H4 (cell line): ENCODE results near the gene SMOC1. TPM values are rescaled to one million over a fixed set of nuclear protein-coding genes. Genes with fewer than 3 reads are reported as not detected.

Experiments used
- DNase-seq: peaks from one replicate; pipeline ENCODE4 v3.0.0-alpha.2; 2015; ENCODE audit warnings: low spot score
- total RNA-seq: library from RNA; depleted of rRNA; stranded (reverse); fragments of >200 nt; shearing (Covaris generic); gene quantifications from 2 replicates; pipeline ENCODE4 v1.2.3, GENCODE V29; 2014

The SMOC1 gene
- total RNA-seq, 1 experiment from 2014 or later = 0.12 TPM

DNA sequence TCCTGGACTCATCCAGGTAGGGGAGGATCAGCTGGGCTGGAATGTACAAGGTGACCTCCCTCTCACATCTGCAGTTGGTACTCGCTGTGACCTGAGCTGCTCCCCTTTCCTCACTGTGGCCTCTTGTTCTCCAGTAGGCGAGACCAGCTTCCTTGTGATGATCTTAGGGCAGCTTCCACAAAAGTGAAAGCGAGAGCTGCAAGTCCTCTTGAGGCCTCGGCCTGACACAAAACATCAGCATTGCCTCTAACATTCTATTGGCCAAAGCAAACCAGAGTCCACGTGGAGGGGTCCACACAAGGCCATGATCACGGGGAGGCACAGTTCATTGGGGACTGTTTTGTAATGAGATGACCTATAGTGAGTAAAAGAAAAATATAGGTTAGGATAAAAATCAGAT lies 127.5 kb downstream of the SMOC1 start:
- no peak for DNase-seq

DNA sequence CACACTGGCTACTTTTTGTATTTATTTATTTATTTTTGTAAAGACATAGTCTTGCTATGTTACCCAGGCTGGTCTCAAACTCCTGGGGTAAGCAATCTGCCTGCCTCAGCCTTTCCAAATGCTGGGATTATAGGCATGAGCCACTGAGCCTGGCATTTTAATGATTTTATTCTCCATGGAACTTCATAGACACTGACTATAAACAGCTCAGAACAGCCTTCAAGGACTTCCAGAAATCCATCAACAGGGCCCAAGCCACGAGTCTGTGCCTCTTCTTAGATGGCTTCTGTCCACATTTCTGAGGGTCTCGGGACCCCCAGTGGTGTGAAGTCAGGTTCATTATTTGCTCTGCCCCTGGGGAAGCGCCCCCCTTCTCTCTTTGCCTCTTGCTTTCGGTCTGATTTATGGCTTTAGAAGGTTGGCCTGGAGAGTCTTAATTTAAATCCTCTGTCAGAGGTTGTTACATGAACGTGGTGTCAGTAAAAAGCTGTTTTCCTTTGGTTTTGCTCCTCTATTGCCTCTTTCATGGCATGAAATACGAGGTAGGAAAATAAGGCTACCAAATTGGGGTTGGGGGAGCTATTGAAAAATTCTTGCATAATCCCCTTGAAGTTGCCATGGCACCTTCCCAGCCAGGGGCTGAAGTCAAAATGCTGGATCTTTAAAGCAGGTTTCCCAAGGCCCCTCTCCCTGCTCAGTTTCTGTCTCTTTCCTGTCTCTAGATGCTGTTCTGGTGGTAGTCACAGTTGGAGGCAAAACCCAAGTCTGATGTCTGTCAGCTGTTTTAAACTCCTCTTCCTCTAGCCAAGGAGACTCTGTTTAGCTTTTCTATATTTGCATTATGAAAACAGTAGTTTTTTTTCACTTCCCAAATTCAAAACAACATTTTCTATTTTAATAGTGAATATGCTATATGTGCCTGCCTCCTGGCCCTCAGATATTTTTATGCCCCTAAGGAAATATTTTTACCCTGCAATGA lies 129.4 kb downstream of the SMOC1 start:
- no peak for DNase-seq

DNA sequence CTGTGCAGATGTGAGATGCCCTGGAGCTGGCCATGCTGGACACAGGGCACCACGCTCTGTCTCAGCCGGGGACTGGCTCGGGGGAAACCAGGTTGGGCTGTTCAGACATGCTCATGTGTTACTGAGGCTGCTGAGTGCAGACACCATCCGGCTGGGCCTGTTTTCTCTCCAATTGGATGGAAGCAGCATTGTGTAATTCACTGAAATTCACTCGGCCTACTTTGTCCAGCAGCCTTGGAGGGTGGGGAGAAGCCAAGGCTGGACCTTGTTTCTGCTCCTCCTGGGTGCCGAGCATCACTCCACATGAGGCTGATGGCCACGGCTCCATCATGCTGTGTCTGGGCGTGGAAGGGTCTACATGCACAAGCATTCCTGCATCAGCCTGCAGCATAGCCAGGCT lies 130.7 kb downstream of the SMOC1 start:
- DNase-seq = no peak

DNA sequence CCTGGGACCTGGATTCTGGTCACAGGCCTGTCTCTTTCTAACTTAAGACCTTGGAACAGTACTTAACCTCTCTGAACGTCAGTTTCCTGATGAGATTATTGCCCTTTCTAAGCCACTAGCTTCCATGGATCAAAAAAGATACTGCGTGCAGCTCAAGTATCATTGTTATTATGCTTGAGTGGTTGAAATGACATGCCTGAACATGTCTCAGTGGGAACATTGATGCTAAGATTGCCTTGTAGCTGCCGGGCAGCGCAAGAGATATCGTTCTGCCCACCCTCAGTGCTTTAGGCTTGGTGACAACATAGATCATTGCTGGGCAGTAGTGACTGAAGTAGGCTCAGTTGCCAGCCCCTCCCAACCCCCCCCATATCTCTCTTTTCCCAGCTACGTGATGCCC lies 131.9 kb downstream of the SMOC1 start:
- no peak for DNase-seq

DNA sequence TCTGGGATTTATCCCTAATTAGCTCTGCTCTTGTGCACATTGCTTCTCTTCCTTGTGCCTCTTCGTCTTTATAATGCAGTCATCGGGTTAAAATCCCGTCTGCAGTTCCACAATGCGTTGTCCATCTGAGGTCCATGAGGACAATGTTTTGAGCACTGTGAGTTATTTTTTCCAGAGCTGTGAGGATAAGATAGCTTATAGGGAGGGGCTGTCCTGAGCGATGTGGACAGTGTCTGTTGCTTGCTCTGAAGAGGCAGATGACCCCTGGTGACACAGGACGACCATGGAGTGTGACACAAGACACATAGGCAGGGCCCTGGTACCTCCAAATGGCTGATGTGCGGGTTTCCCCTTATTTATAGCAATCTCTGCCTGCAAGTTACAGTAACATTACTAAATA lies 132.5 kb downstream of the SMOC1 start:
- no peak for DNase-seq

DNA sequence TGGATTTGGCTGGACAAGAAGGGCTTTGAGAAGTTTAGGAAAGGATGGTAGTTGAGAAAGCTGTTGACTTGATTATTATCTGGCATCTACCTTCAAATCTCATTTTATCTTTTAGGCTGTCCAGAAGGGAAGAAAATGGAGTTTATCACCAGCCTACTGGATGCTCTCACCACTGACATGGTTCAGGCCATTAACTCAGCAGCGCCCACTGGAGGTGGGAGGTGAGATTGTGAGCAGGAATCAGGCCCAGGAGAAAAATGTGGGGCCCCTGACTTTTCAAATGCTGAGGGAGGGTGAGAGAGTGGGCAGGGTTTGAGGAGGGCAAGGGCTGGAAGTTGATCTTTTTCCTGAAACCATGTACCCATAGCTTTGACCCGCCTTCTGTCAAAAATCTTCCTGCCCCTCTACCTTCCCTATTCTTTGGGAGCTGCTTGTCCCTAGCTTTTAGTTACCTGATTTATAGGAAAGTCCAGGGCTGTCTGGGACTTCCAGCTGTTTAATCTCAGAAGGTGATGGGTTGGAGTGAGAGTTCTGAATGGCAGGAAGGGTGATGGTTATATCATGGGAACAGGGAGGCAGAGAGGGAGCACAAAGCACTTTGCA lies 134.2 kb downstream of the SMOC1 start:
- DNase-seq = peak; percentile 39

DNA sequence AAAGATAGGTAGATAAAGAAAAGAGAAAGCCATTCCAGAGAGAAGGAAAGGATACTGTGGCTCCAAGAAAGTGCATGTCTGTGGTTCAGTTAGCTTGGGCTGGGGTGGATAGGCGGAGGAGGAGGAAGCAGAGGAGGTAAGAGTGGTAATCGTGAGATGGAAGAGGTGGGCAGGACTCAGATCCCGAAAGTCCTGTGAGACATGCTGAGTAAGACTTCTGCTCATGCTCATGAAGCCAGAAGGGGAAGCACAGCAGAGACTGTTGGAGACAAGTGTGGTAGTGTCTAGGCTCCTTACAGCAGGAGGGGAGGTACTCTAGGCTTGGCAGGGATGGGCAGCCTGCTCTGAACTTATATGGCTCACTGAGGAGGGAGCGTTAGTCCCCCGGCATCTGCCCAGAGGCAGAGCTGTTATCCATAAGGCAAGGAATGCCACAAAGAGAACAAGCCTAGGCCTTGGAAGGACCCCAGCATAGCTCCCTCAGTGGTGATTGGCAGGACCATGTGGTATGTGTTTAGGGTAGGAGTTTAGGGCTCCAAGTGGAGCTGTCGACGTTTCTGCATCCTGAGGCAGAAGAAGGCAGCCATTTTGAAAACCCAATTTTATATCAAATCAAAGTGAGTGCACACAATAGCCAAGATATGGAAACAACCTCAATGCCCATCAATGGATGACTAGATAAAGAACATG lies 135.3 kb downstream of the SMOC1 start:
- DNase-seq = no peak

DNA sequence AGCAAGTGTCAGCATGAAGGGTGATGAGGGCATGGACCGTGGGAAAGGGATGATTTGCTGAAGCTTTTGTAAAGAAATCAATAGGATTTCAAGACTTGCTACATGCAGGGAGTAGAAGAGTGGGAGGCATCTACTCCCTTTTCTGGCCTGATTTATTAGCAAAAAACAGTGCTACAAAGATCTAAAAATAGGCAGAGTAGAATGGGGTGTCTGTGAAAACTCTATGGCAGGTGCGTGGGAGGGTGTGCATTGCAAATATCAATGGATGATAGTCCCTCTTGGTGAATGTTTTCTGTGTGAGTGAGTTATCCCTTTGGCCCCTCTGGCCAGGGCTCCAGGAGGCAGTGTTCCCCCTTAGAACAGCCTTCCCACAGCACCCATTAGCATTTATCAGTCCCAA lies 139.0 kb downstream of the SMOC1 start:
- DNase-seq = no peak

DNA sequence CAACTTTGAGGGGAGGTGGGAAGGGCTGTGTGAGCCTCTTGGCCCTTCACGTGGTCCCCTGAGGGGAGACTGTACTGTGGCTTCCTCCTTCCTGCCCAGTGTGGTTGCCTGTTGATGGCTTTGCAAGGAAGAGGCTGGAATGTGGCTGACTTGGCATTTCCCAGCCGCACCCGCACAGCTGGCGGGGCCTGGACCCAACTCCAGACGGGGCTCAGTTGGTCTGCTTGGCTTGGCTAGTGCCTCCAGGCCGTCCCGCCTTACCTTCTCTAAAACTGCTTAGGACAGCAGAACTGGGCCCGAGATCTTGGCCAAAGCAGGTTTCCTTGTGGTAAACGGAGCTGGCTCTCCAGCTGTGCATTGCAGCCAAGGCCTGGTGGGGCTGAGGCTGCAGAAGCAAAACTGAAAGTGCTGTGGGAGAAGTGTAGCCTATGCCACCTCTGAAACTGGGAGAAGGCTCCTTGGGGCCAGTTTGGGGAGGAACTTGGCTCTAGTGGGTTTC lies 139.5 kb downstream of the SMOC1 start:
- peak; percentile 79 for DNase-seq

DNA sequence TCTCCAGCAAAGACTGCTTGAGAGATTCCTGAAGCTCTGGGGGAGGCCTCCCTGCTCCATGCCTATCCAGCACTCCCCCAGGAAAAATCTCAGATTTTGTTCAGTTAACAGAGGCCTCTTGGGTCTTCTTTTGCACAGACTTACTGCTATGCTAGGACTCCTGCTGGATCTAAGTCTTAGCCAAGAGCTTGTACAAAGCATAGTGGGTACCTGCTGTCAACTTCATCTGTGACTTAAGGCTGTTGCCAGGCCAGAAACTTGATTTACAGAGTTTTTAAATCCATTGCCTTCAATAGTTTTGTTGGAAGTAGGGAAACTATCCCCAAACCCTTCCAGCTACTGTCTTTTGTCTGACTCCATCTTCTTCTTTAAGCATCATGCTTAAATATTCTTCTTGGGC lies 140.5 kb downstream of the SMOC1 start:
- no peak for DNase-seq

DNA sequence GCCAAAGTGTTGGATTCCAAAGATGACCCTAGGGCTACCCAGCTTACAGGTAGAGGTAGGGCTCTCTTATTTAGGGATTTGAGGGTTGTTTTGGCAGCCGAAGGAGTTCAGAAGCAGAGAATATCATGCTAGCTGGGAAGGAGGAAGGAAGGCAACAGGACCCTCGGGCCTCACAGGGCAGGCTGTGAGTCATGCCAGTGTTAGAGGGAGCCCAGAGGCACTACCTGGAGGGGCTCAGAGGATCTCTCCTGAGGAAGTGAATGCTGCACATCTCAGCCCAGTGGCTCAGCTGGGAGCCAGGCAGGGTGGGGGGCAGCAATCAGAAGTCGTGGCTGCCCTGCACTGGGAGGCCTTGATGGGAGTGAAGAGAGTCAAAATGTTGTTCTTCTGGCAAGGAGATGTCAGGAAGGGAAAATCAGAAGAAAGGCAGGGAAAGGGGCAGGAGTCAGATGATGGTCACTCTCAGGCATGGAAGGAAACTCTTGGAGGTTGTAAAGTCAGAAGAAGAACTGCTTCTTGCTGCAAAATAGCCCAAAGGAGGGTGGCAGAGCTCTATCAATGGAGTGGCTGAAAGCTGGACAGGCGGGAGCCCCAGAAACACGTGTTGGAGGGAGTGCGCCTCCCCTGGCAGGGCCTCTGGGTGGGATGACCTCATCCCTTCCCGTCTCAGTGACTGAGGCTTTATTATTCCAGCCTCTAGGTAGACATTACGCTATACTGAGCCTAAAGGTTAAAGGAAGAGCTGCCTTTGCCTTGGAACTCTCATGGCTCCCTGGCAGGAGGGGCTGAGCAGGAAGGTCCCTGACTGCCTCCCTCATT lies 141.3 kb downstream of the SMOC1 start:
- DNase-seq = no peak

DNA sequence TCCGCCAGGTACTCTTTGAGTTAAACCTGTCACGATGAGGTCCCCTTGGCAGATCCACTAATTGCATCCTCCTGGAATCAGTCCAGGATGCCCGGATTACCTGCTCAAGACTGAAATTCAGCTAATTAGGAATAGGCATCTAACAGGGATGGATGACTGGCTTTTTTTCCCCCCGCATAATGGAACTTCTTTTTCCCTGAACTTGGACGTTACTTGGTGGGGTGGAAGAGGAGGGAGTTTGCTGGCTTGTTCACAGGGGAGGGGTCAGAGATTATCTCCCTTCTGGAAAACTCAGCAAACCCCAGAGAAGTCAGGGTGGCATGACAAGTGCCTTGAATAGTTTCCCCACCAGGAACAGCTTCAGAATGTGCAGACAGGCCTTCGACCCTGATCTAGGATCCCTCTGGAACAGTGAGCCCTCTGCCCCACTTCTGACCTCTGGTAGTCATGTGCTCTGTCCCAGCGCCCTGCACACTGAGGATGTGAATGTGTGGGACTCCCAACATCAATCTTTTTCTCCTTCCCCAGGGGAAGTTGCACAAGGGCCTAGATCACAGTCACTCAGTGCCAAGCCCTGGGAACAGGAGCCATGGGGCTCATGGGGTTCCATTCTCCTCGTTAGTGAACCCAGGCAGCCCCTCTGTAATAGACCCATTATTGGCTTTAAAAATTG lies 142.5 kb downstream of the SMOC1 start:
- no peak for DNase-seq

DNA sequence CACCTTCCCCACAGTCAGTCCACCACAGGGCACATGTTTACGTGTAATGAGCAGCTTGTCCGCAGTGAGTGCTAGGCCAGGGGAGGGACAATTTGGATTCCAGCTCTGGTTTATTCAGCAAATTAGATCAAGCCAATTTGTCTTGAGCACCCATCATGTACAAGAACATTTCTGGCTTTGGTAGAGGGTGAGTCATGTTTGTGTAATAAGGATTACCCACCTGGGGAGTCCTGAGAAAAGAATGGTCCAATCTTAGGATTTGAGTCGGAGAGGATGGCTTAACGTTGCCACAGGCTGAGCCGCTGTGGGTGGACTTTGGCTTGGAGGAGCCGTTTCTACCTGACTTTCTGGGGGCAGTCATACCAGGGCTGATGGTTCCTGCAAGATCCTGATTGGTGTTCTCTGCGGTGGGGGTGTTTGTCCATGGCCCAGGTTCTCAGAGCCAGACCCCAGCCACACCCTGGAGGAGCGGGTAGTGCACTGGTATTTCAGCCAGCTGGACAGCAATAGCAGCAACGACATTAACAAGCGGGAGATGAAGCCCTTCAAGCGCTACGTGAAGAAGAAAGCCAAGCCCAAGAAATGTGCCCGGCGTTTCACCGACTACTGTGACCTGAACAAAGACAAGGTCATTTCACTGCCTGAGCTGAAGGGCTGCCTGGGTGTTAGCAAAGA lies 143.7 kb downstream of the SMOC1 start:
- no peak for DNase-seq

DNA sequence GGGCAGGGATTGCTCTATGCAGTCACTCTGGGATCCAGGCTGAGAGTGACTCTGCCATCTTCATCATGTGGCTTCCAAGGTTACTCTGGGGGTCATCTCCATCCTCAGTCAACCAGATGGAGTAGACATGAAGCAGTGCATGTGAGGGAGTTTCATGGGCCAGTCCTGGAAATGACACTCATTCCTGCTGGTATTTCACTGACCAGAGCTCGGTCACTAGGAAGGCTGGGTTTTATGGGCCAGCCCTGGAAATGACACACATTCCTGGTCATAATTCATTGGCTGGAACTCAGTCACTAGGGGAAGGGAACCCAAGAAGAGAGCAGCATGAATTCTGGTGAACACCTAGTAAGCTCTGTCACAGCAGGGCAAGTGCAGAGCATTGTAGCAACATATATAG lies 144.7 kb downstream of the SMOC1 start:
- no peak for DNase-seq

DNA sequence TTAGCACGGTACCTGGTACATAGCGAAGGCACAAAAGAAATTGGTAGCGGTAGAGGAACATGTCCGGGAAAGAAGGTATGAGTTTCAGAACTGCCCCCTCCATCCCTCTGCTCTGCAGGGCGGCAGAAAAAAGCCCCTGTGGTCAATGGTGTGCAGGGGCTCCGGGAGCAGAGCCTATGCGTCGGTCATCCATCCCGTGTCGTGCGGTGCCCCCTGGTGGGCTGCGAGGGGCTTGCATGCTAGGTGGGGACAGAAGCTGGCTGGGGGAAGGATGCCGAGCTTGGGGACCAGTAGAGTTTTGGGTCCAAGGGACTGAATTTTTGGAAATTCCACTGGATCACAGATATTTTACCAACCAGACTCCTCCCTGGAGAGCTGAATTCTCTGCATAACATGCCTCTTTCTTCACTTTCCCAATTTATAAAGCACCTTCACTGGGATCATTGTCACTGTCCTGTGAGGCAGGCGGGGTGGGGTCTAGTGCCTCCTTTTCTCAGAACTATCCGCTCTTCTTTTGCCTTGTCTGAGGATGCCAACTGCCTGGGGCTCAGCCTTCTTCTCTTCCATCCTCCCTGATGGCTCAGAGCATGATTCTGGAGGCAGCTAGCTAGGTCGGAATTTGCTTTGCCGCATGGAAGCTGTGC lies 148.7 kb downstream of the SMOC1 start:
- DNase-seq = peak; percentile 44

DNA sequence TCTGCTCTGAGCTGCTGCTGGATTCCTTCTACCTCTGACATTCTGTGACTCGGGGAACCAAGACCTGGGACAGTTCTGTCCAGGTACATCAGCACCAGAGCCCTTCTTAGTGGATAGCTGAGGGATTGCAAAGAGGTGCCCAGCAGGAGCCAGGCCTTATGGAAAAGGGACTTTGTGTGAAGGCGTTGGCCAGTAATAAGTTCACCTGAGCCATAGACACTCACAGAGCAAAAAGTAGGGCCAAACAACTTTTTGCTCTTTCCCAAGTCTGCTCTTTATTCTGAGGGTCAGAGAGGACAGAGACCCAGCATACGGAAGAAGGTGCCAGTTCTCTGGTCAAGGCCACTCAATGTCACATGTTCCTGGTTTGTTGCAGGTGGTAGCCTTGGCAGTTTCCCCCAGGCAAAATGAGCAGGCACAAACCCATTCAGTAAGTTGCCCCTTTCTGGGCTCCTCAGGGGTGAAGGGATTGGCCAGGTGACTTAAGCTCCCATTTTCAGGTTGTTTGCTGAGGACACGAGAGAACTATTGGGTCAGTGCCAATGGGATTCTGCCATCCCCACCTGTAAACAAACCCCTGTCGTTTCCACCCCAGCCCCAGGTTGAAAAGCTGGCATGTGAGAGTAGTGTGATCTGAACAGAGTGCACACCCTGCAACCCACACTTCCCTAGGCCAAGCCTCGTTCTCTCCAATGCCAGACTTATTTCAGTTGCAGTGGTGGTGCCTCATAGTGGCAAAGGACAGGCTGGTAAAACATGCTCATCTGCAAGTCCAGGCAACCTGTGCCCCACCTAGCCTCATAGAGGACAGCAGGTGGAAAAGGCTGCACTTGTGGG lies 150.3 kb downstream of the SMOC1 start:
- no peak for DNase-seq

DNA sequence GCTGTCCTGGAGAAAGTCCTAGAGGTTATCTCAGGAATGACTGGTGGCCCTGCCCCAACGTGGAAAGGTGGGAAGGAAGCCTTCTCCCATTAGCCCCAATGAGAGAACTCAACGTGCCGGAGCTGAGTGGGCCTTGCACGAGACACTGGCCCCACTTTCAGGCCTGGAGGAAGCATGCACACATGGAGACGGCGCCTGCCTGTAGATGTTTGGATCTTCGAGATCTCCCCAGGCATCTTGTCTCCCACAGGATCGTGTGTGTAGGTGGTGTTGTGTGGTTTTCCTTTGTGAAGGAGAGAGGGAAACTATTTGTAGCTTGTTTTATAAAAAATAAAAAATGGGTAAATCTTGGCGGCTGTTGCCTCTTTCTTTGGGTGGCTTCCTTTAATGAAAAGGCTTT lies 152.8 kb downstream of the SMOC1 start:
- DNase-seq = no peak

DNA sequence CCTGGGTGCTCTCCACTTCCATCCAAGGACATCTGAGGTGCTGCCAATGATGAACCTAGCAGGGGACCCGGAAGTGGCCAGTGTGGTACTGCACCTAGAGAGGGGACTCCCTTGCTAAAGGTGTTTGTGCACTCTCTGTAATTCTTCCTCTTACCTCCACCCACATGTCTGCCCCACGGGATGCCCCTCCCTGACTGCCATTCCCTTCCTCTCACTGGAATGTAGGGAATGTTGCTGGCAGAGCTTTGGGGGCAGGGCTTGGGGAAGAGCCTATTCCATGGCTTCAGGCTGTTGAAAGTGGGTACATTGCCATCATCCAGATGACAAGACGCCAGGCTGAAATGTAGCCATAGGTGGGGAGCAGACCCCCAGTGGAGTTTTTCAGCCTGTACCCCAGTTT lies 153.2 kb downstream of the SMOC1 start:
- peak; percentile 26 for DNase-seq

DNA sequence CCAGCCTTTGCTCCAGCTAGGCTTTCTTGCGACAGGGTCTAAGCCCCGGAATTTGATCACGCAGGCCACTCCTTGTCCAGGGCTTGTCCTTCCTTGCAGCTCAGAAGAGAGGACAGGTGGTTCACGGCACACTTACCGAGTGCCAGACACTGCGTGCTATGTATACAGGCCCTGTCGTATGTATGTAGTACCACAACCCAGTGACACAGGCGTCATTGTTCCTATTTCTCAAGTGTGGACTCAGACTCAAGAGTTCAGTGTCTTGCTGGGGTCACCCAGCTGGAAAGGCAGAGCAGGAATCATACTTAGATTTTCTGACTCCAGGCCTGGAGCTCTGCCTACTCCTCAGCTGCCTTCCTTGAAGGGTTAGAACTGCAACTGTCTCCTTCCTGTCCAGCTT lies 153.9 kb downstream of the SMOC1 start:
- no peak for DNase-seq
